WI38 (cell line): ENCODE measurements around the gene CREG1.

Experiments used
- H3K4me3 ChIP-seq: 2 replicates; pipeline ENCODE4 v1.5.1; 2011; ENCODE audit warnings: low read depth, mild to moderate bottlenecking, control low read depth, low read length
- CTCF ChIP-seq: IDR thresholded peaks from 2 replicates; pipeline ENCODE4 v1.5.1; 2012; ENCODE audit warnings: low read depth, mild to moderate bottlenecking, control low read depth, low read length

Gene CREG1

GRCh38 chr1:167503626-167504466 is 49.7 kb downstream of the CREG1 start:
- TF ChIP-seq CTCF, result no peak
- no peak overlapping the region for H3K4me3 ChIP-seq

GRCh38 chr1:167502719-167503462 is 50.7 kb downstream of the CREG1 start:
- TF ChIP-seq CTCF, result no peak
- no peak overlapping the region for H3K4me3 ChIP-seq

- TF ChIP-seq CTCF, result no peak
- H3K4me3 ChIP-seq, result no peak overlapping the region
Observed at GRCh38 chr1:167502192-167502551, 51.4 kb downstream of the CREG1 start.

GRCh38 chr1:167501515-167502191 is 51.9 kb downstream of the CREG1 start:
- TF ChIP-seq CTCF, result no peak
- no peak overlapping the region for H3K4me3 ChIP-seq

- H3K4me3 ChIP-seq, result no peak overlapping the region
- TF ChIP-seq CTCF, result no peak
Observed at GRCh38 chr1:167500283-167500860, 53.2 kb downstream of the CREG1 start.

GRCh38 chr1:167499664-167500101 is 53.9 kb downstream of the CREG1 start:
- no peak for TF ChIP-seq CTCF
- H3K4me3 ChIP-seq, result no peak overlapping the region
